ENCODE measurements around the gene COIL. TPM values are rescaled to one million over a fixed set of nuclear protein-coding genes. Genes with fewer than 3 reads are reported as not detected.

Gene COIL
- total and polyA plus RNA-seq, 2 donors (not counting 1 experiment from before 2014, with no cell fraction given), result 3.7 to 19.8 TPM

DNA sequence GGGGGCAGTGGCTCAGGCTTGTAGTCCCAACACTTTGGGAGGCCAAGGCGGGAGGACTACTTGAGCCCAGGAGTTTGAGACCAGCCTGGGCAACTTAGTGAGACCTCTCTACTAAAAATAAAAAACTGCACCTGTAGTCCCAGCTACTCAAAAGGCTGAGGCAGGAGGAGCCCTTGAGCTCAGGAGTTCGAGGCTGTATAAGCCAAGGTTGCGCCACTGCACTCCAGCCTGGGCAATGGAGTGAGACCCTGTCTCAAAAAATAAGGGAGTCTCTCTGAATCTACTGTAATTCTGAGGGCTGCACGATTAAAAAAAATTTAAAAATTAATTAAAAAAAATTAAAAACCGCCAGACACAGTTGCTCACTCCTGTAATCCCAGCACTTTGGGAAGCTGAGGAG, 3.9 kb downstream of the COIL start:
- H3K9me3 Mint-ChIP-seq (ENCODE audit: insufficient read depth), result no peaks in the 10 kb centered on the region
- Histone ChIP-seq H3K4me1 (ENCODE audit: control insufficient read depth in 2 of 2, insufficient read depth in 2 of 2, low read length in 2 of 2) (peaks cover 11 to 13% of the 10 kb centered on the region in 2 donors), H3K4me2 (replicated peaks; ENCODE audit: low read depth, low read length, poor library complexity, severe bottlenecking) (no peak overlapping the region), H3K79me2 (ENCODE audit: control insufficient read depth, insufficient read depth, low read length) (peaks cover 55% of the 10 kb centered on the region), H2AFZ (ENCODE audit: insufficient read depth, low read depth, low read length, poor library complexity, severe bottlenecking) (no peak overlapping the region), H4K20me1 (ENCODE audit: control insufficient read depth, insufficient read depth, low read length, poor library complexity, severe bottlenecking) (peaks cover 14% of the 10 kb centered on the region), H3K27ac (ENCODE audit: low read length in 2 of 2) (no peak overlapping the region), H3K4me3 (ENCODE audit: control extremely low read depth in 1 of 5, extremely low read depth in 1 of 5, insufficient read depth in 1 of 5, low read depth in 2 of 5, low read length in 4 of 5) (no peak overlapping the region), H3K36me3 (replicated peaks in 1 of 2; ENCODE audit: control extremely low read depth in 1 of 2, control insufficient read depth in 1 of 2, extremely low read depth in 1 of 2, insufficient read depth in 2 of 2, low read length in 1 of 2) (peaks cover 3 to 10% of the 10 kb centered on the region in 2 experiments), H3K9me3 (ENCODE audit: control extremely low read depth in 1 of 3, control insufficient read depth in 2 of 3, insufficient read depth in 1 of 3, low read length in 2 of 3) (no peaks in the 10 kb centered on the region), H3K9ac (ENCODE audit: low read length) (no peak overlapping the region), H3K27me3 (replicated peaks in 1 of 4; ENCODE audit: control extremely low read depth in 1 of 4, control insufficient read depth in 3 of 4, insufficient read depth in 4 of 4, low read length in 3 of 4) (no peaks in the 10 kb centered on the region)
- H3K27ac Mint-ChIP-seq, result no peak overlapping the region
- ChIA-PET POLR2A (no interaction called here), CTCF (no interaction called here)
- H3K27me3 Mint-ChIP-seq, result no peaks in the 10 kb centered on the region
- H3K4me1 Mint-ChIP-seq, result peaks cover 21% of the 10 kb centered on the region
- no peak overlapping the region for H3K4me3 Mint-ChIP-seq
- no peak for DNase-seq
- no peak for ATAC-seq (ENCODE audit: low read depth)
- intact Hi-C loops (cut with micrococcal nuclease), result no loop called here
- 100% methylated on average over 3 of the region's 5 CpGs for WGBS (ENCODE audit: insufficient coverage)
- TF ChIP-seq, protein P1, sequence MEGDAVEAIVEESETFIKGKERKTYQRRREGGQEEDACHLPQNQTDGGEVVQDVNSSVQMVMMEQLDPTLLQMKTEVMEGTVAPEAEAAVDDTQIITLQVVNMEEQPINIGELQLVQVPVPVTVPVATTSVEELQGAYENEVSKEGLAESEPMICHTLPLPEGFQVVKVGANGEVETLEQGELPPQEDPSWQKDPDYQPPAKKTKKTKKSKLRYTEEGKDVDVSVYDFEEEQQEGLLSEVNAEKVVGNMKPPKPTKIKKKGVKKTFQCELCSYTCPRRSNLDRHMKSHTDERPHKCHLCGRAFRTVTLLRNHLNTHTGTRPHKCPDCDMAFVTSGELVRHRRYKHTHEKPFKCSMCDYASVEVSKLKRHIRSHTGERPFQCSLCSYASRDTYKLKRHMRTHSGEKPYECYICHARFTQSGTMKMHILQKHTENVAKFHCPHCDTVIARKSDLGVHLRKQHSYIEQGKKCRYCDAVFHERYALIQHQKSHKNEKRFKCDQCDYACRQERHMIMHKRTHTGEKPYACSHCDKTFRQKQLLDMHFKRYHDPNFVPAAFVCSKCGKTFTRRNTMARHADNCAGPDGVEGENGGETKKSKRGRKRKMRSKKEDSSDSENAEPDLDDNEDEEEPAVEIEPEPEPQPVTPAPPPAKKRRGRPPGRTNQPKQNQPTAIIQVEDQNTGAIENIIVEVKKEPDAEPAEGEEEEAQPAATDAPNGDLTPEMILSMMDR (IDR thresholded peaks at IDR 0.05), result no peak
- no peak for TF ChIP-seq EZH2 (IDR thresholded peaks at IDR 0.05; ENCODE audit: borderline replicate concordance, insufficient read depth, low read depth, low read length, poor library complexity, severe bottlenecking)

DNA sequence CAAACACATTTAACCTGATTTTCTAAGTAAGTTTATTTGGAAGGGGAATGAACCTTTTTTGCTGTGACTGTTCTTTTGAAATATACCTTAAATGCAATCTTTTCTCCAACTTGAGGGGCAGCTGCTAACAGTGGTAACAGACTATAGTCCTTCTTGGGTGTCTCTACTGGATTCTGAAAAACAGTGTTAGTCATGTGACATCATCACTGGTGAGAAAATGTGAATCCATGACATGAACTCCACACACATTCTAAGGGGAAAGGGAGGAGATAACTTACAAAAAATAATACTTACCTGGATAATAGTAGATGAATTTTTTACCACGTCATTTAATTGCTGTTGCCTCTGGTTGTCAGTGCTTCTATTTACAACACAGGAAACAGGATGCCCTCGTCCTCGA, 11.3 kb downstream of the COIL start:
- peaks cover 8% of the 10 kb centered on the region for H3K79me2 ChIP-seq (ENCODE audit: control insufficient read depth, insufficient read depth, low read length)
- DNase-seq (no peak), ATAC-seq (ENCODE audit: low read depth) (no peak)
- no peaks in the 10 kb centered on the region for H3K4me1 Mint-ChIP-seq
- intact Hi-C loops (cut with micrococcal nuclease), result no loop called here
- H3K4me2 ChIP-seq (replicated peaks; ENCODE audit: low read depth, low read length, poor library complexity, severe bottlenecking), result no peak overlapping the region
- peaks cover 3 to 40% of the 10 kb centered on the region in 2 experiments for H3K36me3 ChIP-seq (replicated peaks in 1 of 2; ENCODE audit: control extremely low read depth in 1 of 2, control insufficient read depth in 1 of 2, extremely low read depth in 1 of 2, insufficient read depth in 2 of 2, low read length in 1 of 2)
- H3K4me1 ChIP-seq (ENCODE audit: control insufficient read depth in 2 of 2, insufficient read depth in 2 of 2, low read length in 2 of 2), result no peaks in the 10 kb centered on the region
- H3K9ac ChIP-seq (ENCODE audit: low read length), result no peak overlapping the region
- no peaks in the 10 kb centered on the region for H3K9me3 ChIP-seq (ENCODE audit: control extremely low read depth in 1 of 3, control insufficient read depth in 2 of 3, insufficient read depth in 1 of 3, low read length in 2 of 3)
- no peak overlapping the region for H3K27ac Mint-ChIP-seq
- ChIA-PET POLR2A (no interaction called here), CTCF (no interaction called here)
- TF ChIP-seq EZH2 (IDR thresholded peaks at IDR 0.05; ENCODE audit: borderline replicate concordance, insufficient read depth, low read depth, low read length, poor library complexity, severe bottlenecking), result no peak
- TF ChIP-seq, protein P1 (IDR thresholded peaks at IDR 0.05), result no peak
- no peak overlapping the region for H3K4me3 ChIP-seq (ENCODE audit: control extremely low read depth in 1 of 5, extremely low read depth in 1 of 5, insufficient read depth in 1 of 5, low read depth in 2 of 5, low read length in 4 of 5)
- H3K27ac ChIP-seq (ENCODE audit: low read length in 2 of 2), result no peak overlapping the region
- H3K27me3 ChIP-seq (replicated peaks in 1 of 4; ENCODE audit: control extremely low read depth in 1 of 4, control insufficient read depth in 3 of 4, insufficient read depth in 4 of 4, low read length in 3 of 4), result no peaks in the 10 kb centered on the region
- no peak overlapping the region for H3K4me3 Mint-ChIP-seq
- H4K20me1 ChIP-seq (ENCODE audit: control insufficient read depth, insufficient read depth, low read length, poor library complexity, severe bottlenecking), result no peaks in the 10 kb centered on the region
- 81% methylated on average over 3 of the region's 3 CpGs for WGBS (ENCODE audit: insufficient coverage)
- no peak overlapping the region for H2AFZ ChIP-seq (ENCODE audit: insufficient read depth, low read depth, low read length, poor library complexity, severe bottlenecking)
- no peaks in the 10 kb centered on the region for H3K9me3 Mint-ChIP-seq (ENCODE audit: insufficient read depth)
- no peaks in the 10 kb centered on the region for H3K27me3 Mint-ChIP-seq

Data from B cell (primary cell).